Myocyte (in vitro differentiated cells): Measurements from ENCODE around the gene CENPVL1. TPM values are rescaled to one million over a fixed set of nuclear protein-coding genes. Genes with fewer than 3 reads are reported as not detected.
"Not testable (repeated sequence)": the region's sequence is repeated elsewhere in the genome, so short reads cannot be mapped to it uniquely, and the experiment has no call there.

Source experiments
- DNase-seq: peaks from one replicate; pipeline ENCODE4 v3.0.0-alpha.2; 2012; ENCODE audit warnings: low read depth
- polyA plus RNA-seq: library from polyadenylated mRNA; unstranded; fragments of >200 nt; gene quantifications from one replicate; pipeline ENCODE4 v1.2.1, GENCODE V29; 2012; ENCODE audit warnings: missing spikeins
- total RNA-seq: library from RNA; depleted of rRNA; stranded (reverse); fragments of >200 nt; gene quantifications from 2 replicates; pipeline ENCODE4 v1.2.3, GENCODE V29; 2014

Gene CENPVL1
- 0.24 TPM in 1 of 2 replicates, not detected in the other for total RNA-seq
- not detected for polyA plus RNA-seq

DNA sequence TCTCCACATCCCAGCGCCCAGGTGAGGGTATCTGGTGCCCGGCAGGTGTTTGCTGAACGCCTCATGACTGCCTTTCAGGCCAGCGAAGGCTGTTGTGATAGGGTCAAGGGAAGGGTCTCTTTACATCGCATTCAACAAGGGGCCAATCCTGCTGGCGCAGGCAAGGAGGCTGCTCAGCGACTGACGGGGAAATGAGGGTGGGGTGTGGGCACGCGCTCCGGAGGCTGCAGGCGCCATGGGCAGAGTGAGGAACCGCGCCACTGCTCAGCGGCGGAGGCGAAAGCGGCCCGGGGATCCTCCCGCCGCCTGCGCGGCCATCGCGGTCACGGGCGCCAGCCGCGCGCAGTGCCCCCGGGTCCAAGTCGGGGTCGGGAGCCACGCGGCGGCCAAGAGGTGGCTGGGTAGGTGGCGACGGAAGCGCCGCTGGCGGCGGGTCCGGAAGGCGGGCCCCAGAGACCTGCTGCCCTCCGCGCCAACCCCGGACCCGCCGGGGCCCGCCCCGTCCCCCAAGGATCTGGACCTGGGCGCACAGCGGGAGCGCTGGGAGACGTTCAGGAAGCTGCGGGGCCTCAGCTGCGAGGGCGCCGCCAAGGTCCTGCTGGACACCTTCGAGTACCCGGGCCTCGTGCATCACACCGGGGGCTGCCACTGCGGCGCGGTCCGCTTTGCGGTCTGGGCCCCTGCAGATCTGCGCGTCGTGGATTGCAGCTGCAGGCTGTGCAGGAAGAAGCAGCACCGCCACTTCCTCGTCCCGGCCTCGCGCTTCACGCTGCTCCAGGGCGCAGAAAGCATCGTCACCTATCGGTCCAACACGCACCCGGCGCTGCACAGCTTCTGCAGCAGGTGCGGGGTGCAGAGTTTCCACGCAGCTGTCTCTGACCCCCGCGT lies at the start of gene CENPVL1:
Gene CENPVL1 (plus strand): TSS at position 236 of the 888 bp plus-strand sequence. CDS start 0 bp downstream, at position 236.
- not testable (repeated sequence) for DNase-seq

DNA sequence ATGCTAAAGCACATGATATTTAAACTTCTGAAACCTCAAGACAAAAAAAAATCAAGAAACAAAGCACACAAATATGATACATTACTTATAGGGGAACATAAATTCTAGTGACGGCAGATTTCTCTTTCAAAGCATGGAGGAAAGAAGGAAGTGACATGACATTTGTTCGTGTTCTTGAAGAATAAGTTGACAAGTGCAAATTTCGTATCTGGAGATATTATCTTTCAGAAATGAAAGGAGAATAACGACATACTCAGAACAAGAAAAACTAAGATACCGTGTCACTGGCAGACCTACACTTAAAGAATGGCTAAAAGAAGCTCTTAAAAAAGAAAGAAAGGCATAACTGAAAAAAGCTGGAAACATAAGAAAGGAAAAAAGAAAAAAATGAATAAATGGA lies 44.3 kb upstream of the CENPVL1 start:
- no peak for DNase-seq

DNA sequence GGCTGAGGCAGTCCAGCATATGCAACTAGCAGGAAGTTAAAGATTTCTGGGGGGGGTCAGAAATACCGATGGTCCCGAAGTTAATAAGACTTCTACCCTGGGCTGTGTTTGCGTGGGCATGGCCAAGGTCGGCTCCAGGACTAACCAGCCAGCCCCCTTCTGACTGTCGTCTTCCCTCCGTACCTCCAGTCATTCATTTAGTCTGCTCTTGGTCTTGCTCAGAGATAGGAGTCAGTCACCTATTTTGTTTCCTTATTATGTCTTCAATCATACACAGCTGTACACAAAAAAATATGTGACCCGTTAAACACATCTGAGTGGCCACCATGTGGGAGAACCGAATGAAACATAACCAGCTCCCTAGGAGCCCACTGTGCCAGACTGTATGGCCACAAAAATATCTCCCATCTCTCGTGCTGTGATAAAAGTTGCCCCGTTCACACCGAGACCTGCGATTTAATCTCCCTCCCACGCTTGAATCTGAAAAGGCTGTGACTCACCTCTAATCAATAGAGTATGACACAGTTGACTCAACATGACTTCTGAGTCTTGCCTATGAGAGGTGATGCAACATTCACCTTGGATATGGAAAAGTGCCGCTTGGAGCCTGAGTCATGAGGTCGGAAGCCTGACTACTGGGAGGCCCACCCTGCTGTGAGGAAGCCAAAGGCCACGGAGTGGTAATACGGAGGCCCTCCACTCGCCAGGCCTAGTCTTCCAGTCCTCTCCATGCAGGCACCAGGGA lies 30.5 kb upstream of the CENPVL1 start:
- DNase-seq = not testable (repeated sequence)

DNA sequence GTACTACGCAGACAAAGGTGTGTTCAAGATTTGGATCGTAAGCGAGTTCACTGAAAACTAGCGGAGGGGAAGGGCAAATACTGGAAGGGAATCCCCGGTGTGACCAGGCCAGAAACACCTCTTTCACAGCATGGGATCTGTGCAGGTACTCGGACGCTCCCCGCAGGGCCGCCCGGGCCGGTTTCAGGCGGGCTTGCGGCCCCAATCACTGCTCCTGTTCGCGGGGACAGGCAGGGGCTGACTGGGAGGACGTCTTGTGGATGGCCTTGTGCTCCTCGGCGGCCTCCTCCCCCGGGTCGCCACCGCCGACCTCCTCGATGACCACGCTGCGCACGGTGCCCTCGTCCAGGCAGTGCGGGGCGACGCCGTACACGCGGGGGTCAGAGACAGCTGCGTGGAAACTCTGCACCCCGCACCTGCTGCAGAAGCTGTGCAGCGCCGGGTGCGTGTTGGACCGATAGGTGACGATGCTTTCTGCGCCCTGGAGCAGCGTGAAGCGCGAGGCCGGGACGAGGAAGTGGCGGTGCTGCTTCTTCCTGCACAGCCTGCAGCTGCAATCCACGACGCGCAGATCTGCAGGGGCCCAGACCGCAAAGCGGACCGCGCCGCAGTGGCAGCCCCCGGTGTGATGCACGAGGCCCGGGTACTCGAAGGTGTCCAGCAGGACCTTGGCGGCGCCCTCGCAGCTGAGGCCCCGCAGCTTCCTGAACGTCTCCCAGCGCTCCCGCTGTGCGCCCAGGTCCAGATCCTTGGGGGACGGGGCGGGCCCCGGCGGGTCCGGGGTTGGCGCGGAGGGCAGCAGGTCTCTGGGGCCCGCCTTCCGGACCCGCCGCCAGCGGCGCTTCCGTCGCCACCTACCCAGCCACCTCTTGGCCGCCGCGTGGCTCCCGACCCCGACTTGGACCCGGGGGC lies 28.2 kb upstream of the CENPVL1 start:
- DNase-seq = not testable (repeated sequence)

DNA sequence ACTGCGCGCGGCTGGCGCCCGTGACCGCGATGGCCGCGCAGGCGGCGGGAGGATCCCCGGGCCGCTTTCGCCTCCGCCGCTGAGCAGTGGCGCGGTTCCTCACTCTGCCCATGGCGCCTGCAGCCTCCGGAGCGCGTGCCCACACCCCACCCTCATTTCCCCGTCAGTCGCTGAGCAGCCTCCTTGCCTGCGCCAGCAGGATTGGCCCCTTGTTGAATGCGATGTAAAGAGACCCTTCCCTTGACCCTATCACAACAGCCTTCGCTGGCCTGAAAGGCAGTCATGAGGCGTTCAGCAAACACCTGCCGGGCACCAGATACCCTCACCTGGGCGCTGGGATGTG lies 27.6 kb upstream of the CENPVL1 start, which contains the start of gene CENPVL2:
Gene CENPVL2 (minus strand): TSS at position 112 of the 343 bp plus-strand sequence. CDS start 0 bp downstream, at position 112.
- DNase-seq = not testable (repeated sequence)

DNA sequence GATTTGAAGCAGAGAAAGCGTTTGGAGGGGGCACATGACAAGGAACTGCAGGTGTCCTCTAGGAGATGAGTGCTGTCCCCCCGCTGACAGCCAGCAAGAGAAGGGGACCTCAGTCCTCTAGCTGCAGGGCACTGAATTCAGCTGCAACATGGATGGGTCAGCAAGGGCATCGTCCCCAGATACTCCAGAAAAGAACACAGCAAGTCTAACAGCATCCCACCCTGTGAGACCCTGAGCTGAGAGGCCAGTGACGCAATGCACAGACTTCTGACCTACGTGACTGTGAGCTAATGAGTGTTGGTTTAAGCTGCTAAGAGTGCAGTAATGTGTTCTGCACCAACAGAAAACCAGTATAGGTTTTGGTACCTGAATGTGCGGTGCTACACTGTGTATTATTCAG lies 16.1 kb upstream of the CENPVL1 start:
- DNase-seq = no peak

DNA sequence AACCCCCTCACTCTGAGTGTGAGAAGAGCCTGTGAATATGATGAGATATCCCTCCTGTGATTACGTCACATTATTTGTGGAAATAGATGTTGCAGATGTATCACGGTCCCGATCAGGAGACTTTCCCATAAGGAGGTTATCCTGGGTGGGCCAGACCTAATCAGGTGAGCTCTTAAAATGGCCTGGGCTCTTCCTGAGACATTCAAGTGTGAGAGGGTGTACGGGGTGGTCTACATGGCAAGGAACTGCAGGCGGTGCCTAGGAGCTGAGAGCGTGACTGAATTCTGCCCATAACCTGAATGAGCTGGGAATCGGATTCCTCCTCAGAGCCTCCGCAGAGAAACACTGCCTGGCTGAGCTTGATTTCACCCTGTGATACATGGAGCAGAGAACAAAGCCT lies 12.9 kb upstream of the CENPVL1 start:
- no peak for DNase-seq

DNA sequence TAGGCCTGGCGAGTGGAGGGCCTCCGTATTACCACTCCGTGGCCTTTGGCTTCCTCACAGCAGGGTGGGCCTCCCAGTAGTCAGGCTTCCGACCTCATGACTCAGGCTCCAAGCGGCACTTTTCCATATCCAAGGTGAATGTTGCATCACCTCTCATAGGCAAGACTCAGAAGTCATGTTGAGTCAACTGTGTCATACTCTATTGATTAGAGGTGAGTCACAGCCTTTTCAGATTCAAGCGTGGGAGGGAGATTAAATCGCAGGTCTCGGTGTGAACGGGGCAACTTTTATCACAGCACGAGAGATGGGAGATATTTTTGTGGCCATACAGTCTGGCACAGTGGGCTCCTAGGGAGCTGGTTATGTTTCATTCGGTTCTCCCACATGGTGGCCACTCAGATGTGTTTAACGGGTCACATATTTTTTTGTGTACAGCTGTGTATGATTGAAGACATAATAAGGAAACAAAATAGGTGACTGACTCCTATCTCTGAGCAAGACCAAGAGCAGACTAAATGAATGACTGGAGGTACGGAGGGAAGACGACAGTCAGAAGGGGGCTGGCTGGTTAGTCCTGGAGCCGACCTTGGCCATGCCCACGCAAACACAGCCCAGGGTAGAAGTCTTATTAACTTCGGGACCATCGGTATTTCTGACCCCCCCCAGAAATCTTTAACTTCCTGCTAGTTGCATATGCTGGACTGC lies 2.8 kb downstream of the CENPVL1 start:
- DNase-seq = not testable (repeated sequence)

DNA sequence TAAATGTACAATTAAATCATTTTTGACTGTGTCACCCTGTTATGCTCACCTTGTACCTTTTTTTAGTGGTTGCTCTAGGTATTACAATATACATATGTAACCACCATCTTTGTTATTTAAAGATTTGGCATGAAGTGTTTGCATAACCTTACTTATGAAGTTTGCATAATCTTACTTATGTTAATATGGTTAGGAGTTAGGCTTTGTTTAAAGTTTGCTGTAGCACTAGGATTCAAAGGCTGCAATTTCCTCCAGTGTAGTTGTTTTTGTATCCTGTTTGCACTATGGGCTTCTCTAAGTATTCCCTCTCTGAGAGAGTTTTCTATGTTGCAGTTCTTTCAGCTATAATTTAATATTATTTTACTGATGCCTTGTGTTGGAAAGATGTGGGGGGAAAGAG lies 17.9 kb downstream of the CENPVL1 start:
- no peak for DNase-seq

DNA sequence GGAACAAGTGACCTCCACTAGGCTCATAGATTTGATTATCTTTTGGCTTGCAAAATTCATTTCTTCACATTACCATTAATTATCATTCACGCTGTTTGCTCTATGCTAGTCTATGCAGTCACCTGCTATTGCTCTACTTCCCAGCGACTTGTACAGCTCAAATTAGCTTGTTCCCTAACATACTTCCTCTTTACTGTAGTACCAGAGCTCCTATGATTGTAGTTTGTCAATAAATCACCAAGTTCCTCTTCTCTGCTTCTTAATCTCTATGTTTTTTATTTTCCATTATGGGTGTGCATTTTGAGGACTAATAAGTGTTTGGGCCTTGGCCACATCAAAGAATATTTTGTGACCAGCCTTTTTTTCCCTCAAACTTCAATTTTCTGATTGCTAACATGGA lies 26.8 kb downstream of the CENPVL1 start:
- DNase-seq = no peak

DNA sequence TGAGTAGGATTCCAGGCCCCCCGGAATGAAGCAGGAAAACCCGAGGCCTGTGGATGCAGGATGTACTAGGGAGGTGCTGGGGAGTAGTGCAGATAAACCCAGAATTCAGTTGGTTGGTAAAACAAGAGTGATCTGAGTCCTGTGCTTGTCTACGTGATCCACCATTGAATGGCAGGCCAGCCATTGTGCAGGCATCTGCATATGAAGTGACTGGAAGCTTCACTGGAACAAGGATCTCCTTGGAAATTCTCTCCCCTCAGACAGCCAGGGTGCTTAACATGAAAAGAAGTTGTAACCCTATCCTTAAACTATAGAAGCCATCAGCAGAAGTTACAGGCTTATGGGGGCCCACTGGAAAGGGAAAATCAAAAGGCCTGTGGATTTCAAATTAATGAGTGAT lies 32.3 kb downstream of the CENPVL1 start:
- DNase-seq = no peak

DNA sequence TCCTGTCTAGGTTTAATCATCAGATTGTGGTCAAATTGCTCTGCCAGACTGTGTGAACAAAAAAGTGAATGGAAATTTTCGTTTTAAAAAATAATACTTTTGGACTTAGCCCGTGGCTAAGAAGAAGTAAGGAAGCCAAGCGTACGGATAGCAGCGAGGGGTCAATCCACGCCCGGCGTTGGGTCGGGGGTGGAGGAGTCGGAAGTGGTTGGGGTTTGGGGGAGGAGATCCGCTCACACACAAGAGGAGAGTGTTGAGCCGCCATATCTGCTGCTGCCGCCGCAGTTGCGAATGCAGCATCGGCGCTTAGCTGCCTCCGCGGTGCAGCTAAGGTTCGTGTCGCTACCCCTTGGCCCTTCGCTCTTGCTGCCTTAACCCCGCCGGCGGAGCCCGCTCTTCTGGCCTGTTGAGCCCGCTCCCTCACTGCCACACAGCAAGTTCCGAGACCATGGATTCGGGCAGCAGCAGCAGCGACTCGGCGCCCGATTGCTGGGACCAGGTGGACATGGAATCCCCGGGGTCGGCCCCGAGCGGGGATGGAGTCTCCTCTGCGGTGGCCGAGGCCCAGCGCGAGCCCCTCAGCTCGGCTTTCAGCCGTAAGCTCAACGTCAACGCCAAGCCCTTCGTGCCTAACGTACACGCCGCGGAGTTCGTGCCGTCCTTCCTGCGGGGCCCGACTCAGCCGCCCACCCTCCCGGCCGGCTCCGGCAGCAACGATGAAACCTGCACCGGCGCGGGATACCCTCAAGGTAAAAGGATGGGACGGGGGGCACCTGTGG lies 33.1 kb downstream of the CENPVL1 start, which contains the start of gene GSPT2:
Gene GSPT2 (plus strand): TSS at position 264 of the 779 bp plus-strand sequence. CDS start 185 bp downstream, at position 449.
- peak; percentile 77 for DNase-seq

DNA sequence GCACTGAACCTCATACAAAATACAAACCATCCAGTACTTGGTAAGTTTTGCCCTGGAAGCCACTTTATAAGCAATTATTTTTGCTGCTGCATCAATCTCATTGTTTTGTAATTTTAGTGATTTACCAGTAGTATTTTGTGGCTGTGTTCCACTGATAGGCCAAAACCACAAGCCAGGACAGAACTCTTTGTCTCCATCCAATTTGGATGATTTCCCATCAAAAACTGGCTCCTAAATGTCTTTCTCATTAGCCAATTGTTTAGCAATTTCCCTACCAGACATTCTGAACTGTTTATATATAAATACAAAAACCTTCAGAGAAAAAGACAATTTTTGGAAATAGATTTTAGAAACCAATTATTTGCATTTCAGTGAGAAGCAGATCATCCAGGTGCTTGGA lies 37.4 kb downstream of the CENPVL1 start:
- no peak for DNase-seq

DNA sequence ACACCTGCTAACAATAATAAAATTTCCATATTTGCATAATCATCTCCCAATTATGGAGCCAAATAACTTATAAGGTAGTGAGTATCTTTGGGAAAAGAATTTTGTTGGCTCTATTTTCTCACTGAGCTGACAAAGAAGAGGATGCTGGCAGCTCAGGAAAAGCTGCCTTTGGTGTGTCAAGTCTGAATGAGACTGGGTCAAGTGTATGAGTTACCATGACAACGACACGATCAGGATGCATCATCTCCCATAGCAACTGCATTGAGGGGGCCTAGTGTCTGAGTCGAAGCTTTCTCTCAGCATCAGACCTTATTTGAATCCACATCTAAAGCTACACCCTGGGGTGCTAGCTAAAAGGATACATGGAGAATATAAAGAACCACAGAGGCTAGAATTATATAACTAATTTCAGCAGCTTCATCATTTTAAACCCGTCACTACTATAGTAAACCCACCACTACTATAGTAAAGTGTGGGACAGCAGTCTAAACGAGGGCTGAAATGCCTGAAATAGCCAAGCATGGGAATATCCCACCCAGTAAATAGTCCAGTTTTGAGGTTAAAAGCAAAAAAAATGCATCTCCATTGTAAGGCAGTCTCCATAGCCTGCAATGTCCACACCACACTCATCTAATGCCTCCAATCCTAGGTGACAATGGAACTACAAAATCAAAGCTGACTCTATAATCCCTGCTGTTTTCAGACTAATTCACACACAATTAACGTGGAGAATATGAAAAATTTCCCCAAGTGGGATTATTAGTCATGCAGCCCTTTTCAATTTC lies 48.9 kb downstream of the CENPVL1 start:
- DNase-seq = no peak

DNA sequence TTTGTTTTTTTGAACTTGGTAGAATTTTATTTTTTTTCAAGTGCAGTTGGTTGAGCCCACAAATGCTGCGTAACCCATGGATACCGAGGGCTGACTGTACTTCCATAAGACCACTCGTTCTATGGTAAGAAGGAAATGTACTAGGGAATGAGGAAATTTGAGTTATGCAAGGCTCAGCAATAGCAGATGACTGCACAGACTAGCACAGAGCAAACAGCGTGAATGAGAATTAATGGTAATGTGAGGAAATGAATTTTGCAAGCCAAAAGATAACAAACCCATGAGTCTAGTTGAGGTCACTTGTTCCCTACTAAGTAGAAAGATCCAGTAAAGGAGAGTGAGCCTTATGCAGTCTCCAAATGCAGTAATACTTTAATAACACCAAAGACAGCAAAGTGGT lies 50.3 kb downstream of the CENPVL1 start:
- no peak for DNase-seq
